Cortex of kidney (tissue), 1 donor: Measurements from ENCODE around the gene KRTAP6-3.

Experiments used
- DNase-seq: peaks from one replicate; lab custom pipeline; 2025; lab: John Stamatoyannopoulos, UW

KRTAP6-3 gene

DNA sequence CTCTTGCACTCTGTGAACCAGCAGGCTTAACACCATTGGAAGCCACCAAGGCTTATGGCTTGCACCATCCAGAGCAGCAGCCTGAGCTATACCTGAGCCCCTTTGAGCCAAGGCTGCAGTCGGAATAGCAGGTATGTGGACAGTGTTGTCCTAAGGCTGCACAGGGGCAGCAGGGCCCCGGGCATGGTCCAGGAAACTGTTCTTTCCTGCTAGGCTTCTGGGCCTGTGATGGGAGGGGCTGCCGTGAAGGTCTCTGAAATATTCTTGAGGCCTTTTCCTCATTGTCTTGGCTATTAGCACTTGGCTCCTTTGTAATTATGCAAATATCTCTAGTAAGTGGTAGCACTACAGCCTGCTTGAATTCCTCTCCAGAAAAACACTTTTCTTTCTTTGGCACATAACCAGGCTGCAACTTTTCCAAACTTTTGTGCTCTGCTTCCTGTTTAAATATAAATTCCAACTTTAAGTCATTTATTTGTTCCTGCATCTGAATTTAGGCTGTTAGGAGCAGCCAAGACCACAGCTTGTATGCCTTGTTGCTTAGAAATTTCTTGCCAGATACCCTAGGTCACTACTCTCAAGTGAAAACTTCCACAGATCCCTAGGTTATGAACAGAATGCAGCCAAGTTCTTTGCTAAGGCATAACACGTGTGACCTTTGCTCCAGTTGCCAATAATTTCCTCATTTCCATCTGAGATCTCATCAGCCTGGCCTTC lies 33.4 kb downstream of the KRTAP6-3 start:
- DNase-seq, result no peak

DNA sequence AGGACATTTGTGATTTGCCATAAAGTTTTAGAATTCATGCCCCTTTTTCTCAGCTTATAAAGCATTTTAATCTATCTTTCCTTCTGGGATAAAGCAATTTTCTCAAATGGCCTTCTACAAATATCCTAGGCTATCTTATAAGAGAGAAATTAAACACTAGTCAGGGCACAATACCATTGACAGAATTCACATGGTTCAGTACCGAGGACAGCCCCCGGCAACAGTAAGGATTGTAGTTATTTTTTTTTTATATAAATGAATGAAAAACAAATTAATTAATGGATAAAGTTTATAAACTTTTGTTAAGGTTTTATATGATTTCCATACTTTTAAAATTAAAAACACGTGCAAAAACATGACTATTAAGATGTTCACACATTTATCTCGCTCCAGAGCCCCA lies 35.9 kb downstream of the KRTAP6-3 start:
- no peak for DNase-seq

DNA sequence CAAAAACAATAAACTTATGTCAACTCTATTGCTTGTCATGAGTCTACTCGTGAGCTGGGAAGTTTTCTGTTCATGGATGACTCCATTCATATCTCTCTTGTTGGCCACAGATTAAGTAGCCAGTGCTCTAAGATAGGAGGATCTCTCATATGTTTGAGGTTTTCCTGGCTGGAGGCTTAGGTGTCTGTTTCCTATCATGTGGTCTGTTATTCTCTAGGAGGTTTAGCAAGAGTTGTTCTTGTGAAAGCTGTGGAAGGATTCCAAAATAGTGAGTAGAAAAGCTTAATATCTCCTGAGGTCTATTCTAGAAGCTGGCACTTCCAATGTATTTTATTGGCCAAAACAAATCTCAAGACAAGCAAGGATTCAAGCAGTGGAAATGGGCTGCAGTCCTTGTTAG lies 37.0 kb downstream of the KRTAP6-3 start:
- DNase-seq, result no peak

DNA sequence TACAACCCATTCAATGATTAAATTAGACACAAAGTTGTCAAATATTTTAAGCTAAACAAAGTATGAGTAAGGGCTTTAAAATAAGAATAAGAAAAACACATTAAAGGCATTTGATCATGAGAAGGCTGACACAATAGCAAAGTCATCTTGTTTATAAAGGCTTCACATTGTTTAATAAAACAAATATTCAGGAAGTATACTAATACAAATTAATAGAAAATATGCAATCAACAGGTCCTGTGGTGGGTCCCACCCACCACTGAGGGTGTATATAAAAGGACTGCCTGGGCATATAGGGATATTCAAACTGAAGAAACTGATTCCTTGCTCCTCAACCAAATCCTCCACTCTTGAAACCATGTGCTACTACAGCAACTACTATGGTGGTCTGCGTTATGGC lies 42.7 kb downstream of the KRTAP6-3 start, which contains the start of gene KRTAP20-2:
KRTAP20-2 (plus strand) TSS at position 301 of the 400 bp plus-strand sequence; CDS start at position 359, 58 bp downstream.
- DNase-seq, result no peak

DNA sequence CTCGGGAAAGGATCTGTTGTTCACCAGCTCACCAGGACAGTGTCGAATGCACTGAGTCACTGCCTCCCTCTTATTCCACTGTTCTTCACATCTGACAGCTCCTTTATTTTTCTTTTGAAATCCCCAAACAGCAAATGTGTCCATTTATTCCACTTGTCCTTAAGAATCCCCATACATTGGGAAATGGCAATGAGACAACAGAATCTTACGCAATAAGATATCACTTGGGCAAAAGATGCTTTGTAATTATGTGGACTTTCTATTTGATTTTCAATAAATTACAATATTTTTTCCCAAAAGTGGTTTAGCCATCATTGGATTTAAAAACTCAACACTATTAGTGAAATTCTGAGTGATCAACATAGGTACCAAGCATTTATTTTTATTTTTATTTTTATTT lies 46.4 kb downstream of the KRTAP6-3 start:
- no peak for DNase-seq

DNA sequence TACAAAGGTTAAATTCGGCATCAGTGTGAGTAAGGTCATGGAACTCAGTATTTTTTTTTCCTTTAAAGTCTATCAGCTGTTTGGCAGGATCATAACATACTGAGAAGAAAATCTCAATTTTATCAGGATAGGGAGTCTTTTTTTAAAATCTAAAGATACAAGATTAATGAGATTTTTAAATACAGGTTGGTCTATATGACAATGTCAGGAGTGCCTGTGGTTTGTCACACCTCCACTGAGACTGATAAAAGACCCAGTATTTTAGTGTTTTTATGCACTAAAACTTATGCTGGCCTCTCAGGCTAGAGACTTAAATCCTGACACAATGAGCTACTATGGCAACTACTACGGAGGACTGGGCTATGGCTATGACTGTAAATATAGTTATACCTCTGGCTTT lies 50.3 kb downstream of the KRTAP6-3 start, which contains the start of gene KRTAP20-3:
KRTAP20-3 (plus strand) TSS at position 301 of the 400 bp plus-strand sequence.
- no peak for DNase-seq
